K562 treated with DMSO at 1 percent for 4 hours (cell line): ENCODE data around the gene MRPL34. TPM values are rescaled to one million over a fixed set of nuclear protein-coding genes. Genes with fewer than 3 reads are reported as not detected.

Experiments used
- total RNA-seq: library from RNA; unstranded; fragments of 300-600 nt; gene quantifications from 2 replicates; pipeline ENCODE4 v1.2.3, GENCODE V29; 2022; ENCODE audit not compliant: insufficient read depth

The MRPL34 gene
- total RNA-seq: 106 and 115 TPM in 2 replicates

GRCh38 chr19:17305517-17306284 lies at the start of gene MRPL34:
Gene MRPL34, plus strand, starts transcription at chr19:17305872. Its CDS starts 21 bp downstream, at chr19:17305893.

GRCh38 chr19:17264641-17264979 lies 41.1 kb upstream of the MRPL34 start, which contains the start of gene USHBP1:
Gene USHBP1, minus strand, starts transcription at chr19:17264745. Its CDS starts 446 bp downstream, at chr19:17264299.

GRCh38 chr19:17266975-17267788 lies 38.5 kb upstream of the MRPL34 start, which contains the start of gene BABAM1:
Gene BABAM1, plus strand, starts transcription at chr19:17267443. Its CDS starts 1,364 bp downstream, at chr19:17268807.

GRCh38 chr19:17281391-17282304 lies 24.0 kb upstream of the MRPL34 start, which contains the start of gene ANKLE1:
Gene ANKLE1, plus strand, starts transcription at chr19:17281901. Its CDS starts 20 bp downstream, at chr19:17281921.

GRCh38 chr19:17303167-17303939 lies 2.3 kb upstream of the MRPL34 start, which contains the start of gene ABHD8:
Gene ABHD8, minus strand, starts transcription at chr19:17303425. Its CDS starts 1,809 bp downstream, at chr19:17301616.

DNA sequence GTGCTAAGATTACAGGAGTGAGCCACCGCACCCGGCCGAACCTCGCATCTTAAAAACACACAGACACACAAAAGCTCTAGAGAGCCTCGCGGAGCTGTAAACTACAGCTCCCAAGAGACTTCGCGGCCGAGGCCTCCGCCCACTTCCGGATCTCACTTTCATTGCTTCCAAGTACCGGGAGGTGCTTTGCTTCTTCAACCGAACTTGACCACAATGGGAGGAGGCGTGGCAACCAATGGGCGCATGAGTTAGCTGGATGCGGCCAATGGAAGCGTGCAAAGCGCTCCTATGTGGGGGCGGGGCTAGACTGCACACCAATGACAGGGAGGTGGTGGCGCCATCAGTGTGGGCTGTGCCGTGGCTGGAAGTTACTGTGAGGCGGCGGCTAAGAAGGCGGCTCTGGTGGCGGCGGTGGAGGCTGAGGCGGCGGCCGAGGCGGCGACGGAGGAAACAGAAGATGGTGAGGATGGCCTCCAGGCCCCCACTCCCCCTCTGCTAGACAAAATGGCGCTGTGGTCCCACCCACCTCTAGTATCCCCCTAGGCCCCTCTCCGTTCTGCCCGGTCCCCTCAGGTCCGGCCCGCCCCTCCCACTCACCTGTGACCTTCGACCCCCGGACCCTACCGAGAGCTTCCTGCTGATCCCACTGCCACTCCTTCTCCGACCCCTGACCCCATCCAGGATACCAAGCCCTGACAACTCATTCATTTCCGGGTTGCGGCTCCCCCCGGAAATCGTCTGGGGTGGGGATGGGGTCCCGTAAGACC lies 3.7 kb downstream of the MRPL34 start, which contains the start of gene DDA1:
TSS of gene DDA1 (plus strand) at position 366 of the 767 bp plus-strand sequence. CDS start at position 458, 92 bp downstream.

GRCh38 chr19:17334414-17335409 lies 29.0 kb downstream of the MRPL34 start, which contains the start of gene ANO8:
Gene ANO8, minus strand, starts transcription at chr19:17334855. Its CDS starts 185 bp downstream, at chr19:17334670.

GRCh38 chr19:17336872-17337674 lies 31.4 kb downstream of the MRPL34 start, which contains the start of gene GTPBP3:
Gene GTPBP3, plus strand, starts transcription at chr19:17337553. Its CDS starts 59 bp downstream, at chr19:17337612.

Other genes starting within 250 kb of the MRPL34 start
- 24.9 and 28.3 TPM in 2 replicates for gene HAUS8, start 230.4 kb upstream of the MRPL34 start, total RNA-seq
- gene MYO9B, start 230.1 kb upstream of the MRPL34 start, total RNA-seq: 69.4 and 79.7 TPM in 2 replicates
- 39.2 and 46.9 TPM in 2 replicates for gene USE1, start 90.5 kb upstream of the MRPL34 start, total RNA-seq
- gene OCEL1, start 79.6 kb upstream of the MRPL34 start, total RNA-seq: 60.4 and 70.3 TPM in 2 replicates
- 129 and 155 TPM in 2 replicates for gene NR2F6, start 60.0 kb upstream of the MRPL34 start, total RNA-seq
- not detected in 2 replicates for gene USHBP1, start 41.1 kb upstream of the MRPL34 start, total RNA-seq
- 90.0 and 120 TPM in 2 replicates for gene BABAM1, start 38.4 kb upstream of the MRPL34 start, total RNA-seq
- 2.9 and 4.2 TPM in 2 replicates for gene ANKLE1, start 24.0 kb upstream of the MRPL34 start, total RNA-seq
- 28.5 and 38.4 TPM in 2 replicates for gene ABHD8, start 2.4 kb upstream of the MRPL34 start, total RNA-seq
- gene DDA1, start 3.7 kb downstream of the MRPL34 start, total RNA-seq: 48.4 and 62.2 TPM in 2 replicates
- gene ANO8, start 29.0 kb downstream of the MRPL34 start, total RNA-seq: 7.5 and 12.0 TPM in 2 replicates
- gene GTPBP3, start 31.7 kb downstream of the MRPL34 start, total RNA-seq: 58.9 and 72.2 TPM in 2 replicates
- 1.4 TPM in 1 of 2 replicates, not detected in the other for gene PLVAP, start 71.5 kb downstream of the MRPL34 start, total RNA-seq
- gene CCDC194, start 88.3 kb downstream of the MRPL34 start, total RNA-seq: 1.3 TPM in 1 of 2 replicates, not detected in the other
- 559 and 568 TPM in 2 replicates for gene BST2, start 99.8 kb downstream of the MRPL34 start, total RNA-seq
- 75.4 and 81.5 TPM in 2 replicates for gene MVB12A, start 114.2 kb downstream of the MRPL34 start, total RNA-seq
- gene TMEM221, start 142.8 kb downstream of the MRPL34 start, total RNA-seq: not detected in 2 replicates
- not detected in 2 replicates for gene NXNL1, start 155.1 kb downstream of the MRPL34 start, total RNA-seq
- 2.2 and 3.1 TPM in 2 replicates for gene SLC27A1, start 164.7 kb downstream of the MRPL34 start, total RNA-seq
- gene PGLS, start 205.8 kb downstream of the MRPL34 start, total RNA-seq: 171 and 183 TPM in 2 replicates
- gene COLGALT1, start 249.8 kb downstream of the MRPL34 start, total RNA-seq: 81.7 and 93.7 TPM in 2 replicates